Tibial nerve (tissue), 4 donors: ENCODE measurements around the gene NTN5. TPM values are rescaled to one million over a fixed set of nuclear protein-coding genes. Genes with fewer than 3 reads are reported as not detected.

Source experiments
- DNase-seq, 2 donors: peaks; one replicate each; pipeline ENCODE4 v3.0.0-alpha.2; 2019; ENCODE audit warnings: low spot score in 2 of 2
- H3K27ac ChIP-seq, 4 donors: fragments of 200-600 bp; sonication (generic) in 3 of 4; one replicate each; pipeline ENCODE4 v1.5.1; 2017 to 2019; ENCODE audit warnings: mild to moderate bottlenecking in 1 of 4
- H3K27me3 ChIP-seq, 2 donors: fragments of 200-600 bp; sonication (generic) in 1 of 2; one replicate each; pipeline versions ENCODE4 v1.5.1 to v1.6.0; 2017 to 2019
- H3K36me3 ChIP-seq, 3 donors: fragments of 200-600 bp; sonication (generic); one replicate each; pipeline ENCODE4 v1.5.1; 2018 to 2019
- H3K4me1 ChIP-seq, 4 donors: fragments of 200-600 bp; sonication (generic) in 3 of 4; one replicate each; pipeline ENCODE4 v1.5.1; 2017 to 2019
- H3K4me3 ChIP-seq, 4 donors: fragments of 200-600 bp; sonication (generic) in 3 of 4; one replicate each; pipeline ENCODE4 v1.5.1; 2017 to 2019; ENCODE audit warnings: mild to moderate bottlenecking in 1 of 4, moderate library complexity in 1 of 4
- H3K9me3 ChIP-seq, 4 donors: fragments of 200-600 bp; sonication (generic) in 3 of 4; one replicate each; pipeline ENCODE4 v1.5.1; 2017 to 2019
- CTCF ChIP-seq, 5 experiments: fragments of 200-600 bp in 3 of 5; fragments of 450-650 bp in 2 of 5; sonication (generic) in 3 of 5; IDR thresholded peaks; one replicate each; pipeline ENCODE4 v1.5.1; 2016 to 2019; ENCODE audit warnings: antibody characterized with exemption in 5 of 5, mild to moderate bottlenecking in 3 of 5, moderate library complexity in 2 of 5
- EP300 ChIP-seq, 2 donors: sonication (generic); formaldehyde crosslinking; IDR thresholded peaks; one replicate each; pipeline ENCODE4 v1.6.1; 2017; ENCODE audit warnings: antibody characterized with exemption in 2 of 2, mild to moderate bottlenecking in 1 of 2
- POLR2A ChIP-seq, 2 donors: fragments of 450-650 bp; IDR thresholded peaks; one replicate each; pipeline ENCODE4 v1.6.1; 2017; ENCODE audit warnings: antibody characterized with exemption in 2 of 2, mild to moderate bottlenecking in 2 of 2, moderate library complexity in 2 of 2
- WGBS, 2 donors: methylation state at CpG; one replicate each; pipeline ENCODE4 v1.1.5; 2018; 5-methylcytosine and 5-hydroxymethylcytosine counted together
- total RNA-seq, 4 donors: library from RNA; depleted of rRNA; stranded (reverse); fragments of >200 nt; gene quantifications; one replicate each; pipeline ENCODE4 v1.1.0, GENCODE V29; 2016

Gene NTN5
- total RNA-seq, 4 donors from 2014 or later, result 0.78 to 6.9 (median 2.2) TPM

- H3K4me1 ChIP-seq, result no peaks in the 10 kb centered on the region
- no peak overlapping the region for H3K27ac ChIP-seq
- no peaks in the 10 kb centered on the region for H3K36me3 ChIP-seq
- no peaks in the 10 kb centered on the region for H3K9me3 ChIP-seq
- H3K4me3 ChIP-seq, result no peak overlapping the region
- TF ChIP-seq CTCF (IDR thresholded peaks at IDR 0.05) (no peak), EP300 (IDR thresholded peaks at IDR 0.05) (no peak), POLR2A (IDR thresholded peaks at IDR 0.05) (no peak)
- no peak for DNase-seq
- H3K27me3 ChIP-seq, result no peaks in the 10 kb centered on the region
- whole genome bisulfite sequencing, 2 donors, result 96 to 97% methylated on average over 2 of the region's 2 CpGs
Measured at GRCh38 chr19:48668761-48669160, 4.1 kb downstream of the NTN5 start.

DNA sequence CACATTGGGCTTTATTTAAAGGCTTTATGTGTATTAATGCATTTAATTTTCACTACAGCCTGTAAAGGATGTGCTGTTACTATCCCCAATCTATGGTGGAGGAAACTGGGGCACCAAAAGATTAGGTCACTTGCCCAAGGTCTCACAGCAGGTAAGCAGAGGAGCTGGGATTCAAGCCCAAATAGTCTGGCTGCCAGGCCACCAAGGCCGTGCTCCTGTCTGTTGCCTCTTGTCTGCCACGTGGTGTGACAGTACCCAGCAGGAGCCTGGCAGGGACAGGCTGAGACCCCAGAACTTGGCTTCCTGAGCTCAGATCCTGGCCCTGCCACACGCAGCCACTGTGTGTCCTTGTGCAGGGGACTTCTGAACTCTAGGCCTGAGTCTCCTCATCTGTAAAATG is 4.5 kb downstream of the NTN5 start:
- 50 to 88% methylated on average over 1 to 3 of the region's 3 CpGs for WGBS, 2 donors

DNA sequence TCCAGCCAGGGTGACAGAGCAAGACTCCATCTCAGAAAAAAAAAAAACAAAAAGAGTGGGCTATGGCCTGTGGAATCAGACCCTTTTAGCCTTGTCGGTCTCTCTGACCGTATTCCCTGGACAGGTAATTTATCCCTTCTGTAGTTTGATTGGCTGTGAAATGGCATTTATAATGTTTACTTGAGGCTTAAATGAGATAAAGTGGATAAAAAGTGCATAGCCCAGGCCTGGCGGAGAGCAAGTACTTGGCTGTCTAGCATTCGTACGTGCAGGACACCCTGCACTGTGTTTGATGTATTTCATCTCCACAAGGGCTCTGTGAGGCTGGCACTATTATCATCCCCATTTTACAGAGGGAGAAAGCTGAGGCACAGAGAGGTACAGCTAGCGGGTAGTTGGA is 7.0 kb downstream of the NTN5 start:
- 82 to 88% methylated on average over 6 of the region's 6 CpGs for WGBS, 2 donors
- no peaks in the 10 kb centered on the region for H3K9me3 ChIP-seq

More for the DNA sequence above, 4.5 kb downstream of the NTN5 start:
- DNase-seq, result no peak
- TF ChIP-seq POLR2A (IDR thresholded peaks at IDR 0.05) (no peak), EP300 (IDR thresholded peaks at IDR 0.05) (no peak), CTCF (IDR thresholded peaks at IDR 0.05) (no peak)
- Histone ChIP-seq H3K4me3 (no peak overlapping the region), H3K27me3 (no peaks in the 10 kb centered on the region), H3K4me1 (no peaks in the 10 kb centered on the region), H3K9me3 (no peaks in the 10 kb centered on the region), H3K27ac (no peak overlapping the region), H3K36me3 (no peaks in the 10 kb centered on the region)

GRCh38 chr19:48664476-48664875 is 8.3 kb downstream of the NTN5 start:
- H3K27ac ChIP-seq, result no peak overlapping the region
- peaks cover 0 to 16% (median 2%) of the 10 kb centered on the region in 4 donors for H3K4me1 ChIP-seq

More for the DNA sequence above, 7.0 kb downstream of the NTN5 start:
- Histone ChIP-seq H3K36me3 (no peaks in the 10 kb centered on the region), H3K27me3 (no peaks in the 10 kb centered on the region), H3K27ac (no peak overlapping the region), H3K4me1 (peaks cover 0 to 8% (median 2%) of the 10 kb centered on the region in 4 donors), H3K4me3 (no peak overlapping the region)
- no peak for DNase-seq
- TF ChIP-seq EP300 (IDR thresholded peaks at IDR 0.05) (no peak), CTCF (IDR thresholded peaks at IDR 0.05) (no peak), POLR2A (IDR thresholded peaks at IDR 0.05) (no peak)

DNA sequence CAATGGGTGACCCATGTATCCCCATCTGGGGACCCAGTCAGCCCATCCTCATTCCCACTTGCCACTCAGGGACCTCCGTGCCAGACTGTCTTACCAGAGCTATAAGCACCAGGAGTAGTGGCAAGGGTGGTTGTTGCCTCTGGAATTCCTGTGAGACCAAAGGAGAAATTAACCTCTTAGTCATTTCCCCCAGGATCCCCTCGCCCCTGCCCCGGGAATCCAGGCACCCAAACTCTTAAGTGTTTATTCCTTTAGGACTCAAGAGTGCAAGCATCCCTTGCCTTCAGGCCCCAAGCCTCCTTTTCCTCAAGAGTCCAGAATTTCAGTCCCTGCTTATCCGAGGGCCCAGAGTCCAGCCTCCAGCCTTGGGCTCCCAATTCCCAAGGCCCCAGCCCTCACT is 9.2 kb downstream of the NTN5 start:
- TF ChIP-seq CTCF (IDR thresholded peaks at IDR 0.05) (no peak), EP300 (IDR thresholded peaks at IDR 0.05) (no peak), POLR2A (IDR thresholded peaks at IDR 0.05) (no peak)
- WGBS, 2 donors, result 93 to 97% methylated on average over 3 to 4 of the region's 4 CpGs
- no peak overlapping the region for H3K4me3 ChIP-seq
- peaks cover 0 to 16% (median 2%) of the 10 kb centered on the region in 4 donors for H3K4me1 ChIP-seq
- H3K9me3 ChIP-seq, result no peaks in the 10 kb centered on the region
- no peaks in the 10 kb centered on the region for H3K36me3 ChIP-seq
- no peak overlapping the region for H3K27ac ChIP-seq
- H3K27me3 ChIP-seq, result no peaks in the 10 kb centered on the region
- no peak for DNase-seq

More at GRCh38 chr19:48664476-48664875, 8.3 kb downstream of the NTN5 start:
- Histone ChIP-seq H3K4me3 (no peak overlapping the region), H3K9me3 (no peaks in the 10 kb centered on the region), H3K36me3 (no peaks in the 10 kb centered on the region), H3K27me3 (no peaks in the 10 kb centered on the region)
- WGBS, 2 donors, result 79 to 87% methylated on average over 14 of the region's 14 CpGs
- TF ChIP-seq EP300 (IDR thresholded peaks at IDR 0.05) (no peak), POLR2A (IDR thresholded peaks at IDR 0.05) (no peak), CTCF (IDR thresholded peaks at IDR 0.05) (no peak)
- DNase-seq, result no peak
